ENCODE data around the gene PANK4. TPM values are rescaled to one million over a fixed set of nuclear protein-coding genes. Genes with fewer than 3 reads are reported as not detected.
A peak's percentile ranks its signal among the peaks of the same experiment; 100 is the strongest.

PANK4 gene
- total RNA-seq, 1 donor from 2014 or later: 46.4 TPM

GRCh38 chr1:2548068-2548589, 21.7 kb upstream of the PANK4 start:
- intact Hi-C loops (cut with DNase I): loop anchor here (1.0 to 10.0 kb wide), 2 partner anchors 134 to 353 kb away; partner anchors contain the start of gene FAAP20
- DNase-seq (ENCODE audit: missing footprints): peak; percentile 92
- peak; percentile 54 for ATAC-seq

GRCh38 chr1:2547210-2548067, 21.0 kb upstream of the PANK4 start:
- intact Hi-C loops (cut with DNase I): loop anchor here (1.0 to 10.0 kb wide), 3 partner anchors 21 to 353 kb away; partner anchors contain the start of genes FAAP20 and PANK4
- no peak for ATAC-seq
- no peak for DNase-seq (ENCODE audit: missing footprints)

GRCh38 chr1:2546515-2547209, 20.3 kb upstream of the PANK4 start:
- ATAC-seq (peak; percentile 73), DNase-seq (ENCODE audit: missing footprints) (peak; percentile 94)
- intact Hi-C loops (cut with DNase I): loop anchor here (2.0 to 10.0 kb wide), 2 partner anchors 20 to 352 kb away; partner anchors contain the start of genes FAAP20 and PANK4

GRCh38 chr1:2545754-2546514, 19.5 kb upstream of the PANK4 start:
- DNase-seq (ENCODE audit: missing footprints) (peak; percentile 95), ATAC-seq (peak; percentile 72)
- intact Hi-C loops (cut with DNase I): loop anchor here (2.0 to 10.0 kb wide), 2 partner anchors 19 to 351 kb away; partner anchors contain the start of genes FAAP20 and PANK4

GRCh38 chr1:2544875-2545640, 18.7 kb upstream of the PANK4 start:
- intact Hi-C loops (cut with DNase I): loop anchor here (10.0 kb wide), 1 partner anchor 350 kb away; the partner anchor contains the start of gene FAAP20
- ATAC-seq (no peak), DNase-seq (ENCODE audit: missing footprints) (no peak)

GRCh38 chr1:2544093-2544874, 17.9 kb upstream of the PANK4 start:
- no peak for ATAC-seq
- no peak for DNase-seq (ENCODE audit: missing footprints)
- intact Hi-C loops (cut with DNase I): loop anchor here (10.0 kb wide), 1 partner anchor 349 kb away; the partner anchor contains the start of gene FAAP20

- ATAC-seq (no peak), DNase-seq (ENCODE audit: missing footprints) (no peak)
- intact Hi-C loops (cut with DNase I): loop anchor here (10.0 kb wide), 1 partner anchor 349 kb away; the partner anchor contains the start of gene FAAP20
Measured at GRCh38 chr1:2543543-2544092, 17.2 kb upstream of the PANK4 start.

GRCh38 chr1:2542246-2542915, 16.0 kb upstream of the PANK4 start:
- DNase-seq (ENCODE audit: missing footprints) (no peak), ATAC-seq (no peak)
- intact Hi-C loops (cut with DNase I): loop anchor here (10.0 kb wide), 1 partner anchor 348 kb away; the partner anchor contains the start of gene FAAP20

- ATAC-seq: no peak
- intact Hi-C loops (cut with DNase I): loop anchor here (10.0 kb wide), 1 partner anchor 347 kb away; the partner anchor contains the start of gene FAAP20
Measured at GRCh38 chr1:2541619-2542245, 15.3 kb upstream of the PANK4 start.

GRCh38 chr1:2540816-2541492, 14.6 kb upstream of the PANK4 start:
- ATAC-seq (no peak), DNase-seq (ENCODE audit: missing footprints) (no peak)
- intact Hi-C loops (cut with DNase I): loop anchor here (10.0 kb wide), 1 partner anchor 346 kb away; the partner anchor contains the start of gene FAAP20

More at GRCh38 chr1:2541619-2542245, 15.3 kb upstream of the PANK4 start:
- DNase-seq (ENCODE audit: missing footprints): no peak

- DNase-seq (ENCODE audit: missing footprints) (no peak), ATAC-seq (no peak)
- intact Hi-C loops (cut with DNase I): no loop called here
Measured at GRCh38 chr1:2539312-2539907, 13.0 kb upstream of the PANK4 start.

GRCh38 chr1:2538872-2539271, 12.5 kb upstream of the PANK4 start:
- intact Hi-C loops (cut with DNase I): no loop called here
- DNase-seq (ENCODE audit: missing footprints): no peak

GRCh38 chr1:2538376-2538775, 12.0 kb upstream of the PANK4 start:
- ATAC-seq (no peak), DNase-seq (ENCODE audit: missing footprints) (no peak)
- intact Hi-C loops (cut with DNase I): no loop called here

More at GRCh38 chr1:2538872-2539271, 12.5 kb upstream of the PANK4 start:
- ATAC-seq: no peak

- no peak for ATAC-seq
Measured at GRCh38 chr1:2537784-2538115, 11.4 kb upstream of the PANK4 start.

GRCh38 chr1:2535981-2536380, 9.6 kb upstream of the PANK4 start:
- ATAC-seq (no peak), DNase-seq (ENCODE audit: missing footprints) (no peak)
- intact Hi-C loops (cut with DNase I): no loop called here

More at GRCh38 chr1:2537784-2538115, 11.4 kb upstream of the PANK4 start:
- no peak for DNase-seq (ENCODE audit: missing footprints)
- intact Hi-C loops (cut with DNase I): no loop called here
